SK-N-SH (cell line): Measurements from ENCODE around the gene KIZ. TPM values are rescaled to one million over a fixed set of nuclear protein-coding genes. Genes with fewer than 3 reads are reported as not detected.

Experiments
- CTCF ChIA-PET: fragments of 300-600, 350-600 bp; formaldehyde crosslinking; extraction: SDS; loops from one replicate; lab custom pipeline; 2021; lab: Yijun Ruan, JAX
- POLR2A ChIA-PET: fragments of 350-600 bp; sonication (Branson Sonifier 250); formaldehyde crosslinking; extraction: SDS; loops from one replicate; lab custom pipeline; 2020; ENCODE audit warnings: antibody characterized with exemption, inconsistent platforms; lab: Yijun Ruan, JAX
- DNase-seq: peaks from one replicate; pipeline ENCODE4 v3.0.0; 2012
- H2AFZ ChIP-seq: fragments of 200-600 bp; sonication (generic); 2 replicates; pipeline ENCODE4 v1.8.1; 2016; ENCODE audit warnings: antibody characterized with exemption, mild to moderate bottlenecking, low read depth
- H3F3A ChIP-seq: fragments of 200-600 bp; sonication (generic); replicated peaks from 2 replicates; pipeline ENCODE3; 2016; ENCODE audit warnings: antibody characterized with exemption, mild to moderate bottlenecking; ENCODE audit not compliant: insufficient read depth
- H3K27ac ChIP-seq, 2 experiments: fragments of 200-500 bp in 1 of 2; fragments of 200-600 bp in 1 of 2; sonication (Bioruptor generic) in 1 of 2; sonication (generic), shearing (Covaris generic) in 1 of 2; 2 replicates each; pipeline versions ENCODE4 v1.5.1 to v1.6.1; 2014 to 2016; ENCODE audit warnings: low read depth in 2 of 2, inconsistent platforms in 1 of 2, low read length in 1 of 2, mild to moderate bottlenecking in 1 of 2, mixed read lengths in 1 of 2
- H3K27me3 ChIP-seq: fragments of 200-600 bp; sonication (generic), shearing (Covaris generic); 2 replicates; pipeline ENCODE4 v1.6.1; 2016; ENCODE audit warnings: mixed run types; ENCODE audit not compliant: insufficient read depth
- H3K36me3 ChIP-seq, 2 experiments: fragments of 200-500 bp in 1 of 2; fragments of 200-600 bp in 1 of 2; sonication (Bioruptor generic) in 1 of 2; sonication (generic) in 1 of 2; replicated peaks in 1 of 2; 2 replicates each; pipeline versions ENCODE3 to v1.5.1; 2014 to 2016; ENCODE audit warnings: low read length in 1 of 2, mild to moderate bottlenecking in 1 of 2; ENCODE audit not compliant: insufficient read depth in 2 of 2, control insufficient read depth in 1 of 2
- H3K4me1 ChIP-seq, 2 experiments: fragments of 200-500 bp in 1 of 2; fragments of 200-600 bp in 1 of 2; sonication (Bioruptor generic) in 1 of 2; sonication (generic), shearing (Covaris generic) in 1 of 2; 2 replicates each; pipeline versions ENCODE4 v1.5.1 to v1.6.1; 2014 to 2016; ENCODE audit warnings: low read depth in 1 of 2, low read length in 1 of 2, mixed run types in 1 of 2; ENCODE audit not compliant: insufficient read depth in 2 of 2, control insufficient read depth in 1 of 2
- H3K4me2 ChIP-seq: fragments of 200-600 bp; sonication (generic), shearing (Covaris generic); 2 replicates; pipeline ENCODE4 v1.6.1; 2017; ENCODE audit warnings: mixed run types
- H3K4me3 ChIP-seq, 2 experiments: fragments of 200-500 bp in 1 of 2; fragments of 200-600 bp in 1 of 2; sonication (Bioruptor generic) in 1 of 2; sonication (generic), shearing (Covaris generic) in 1 of 2; 2 replicates each; pipeline versions ENCODE4 v1.5.1 to v1.8.1; 2014 to 2016; ENCODE audit warnings: low read depth in 2 of 2, inconsistent platforms in 1 of 2, low read length in 1 of 2, mild to moderate bottlenecking in 1 of 2, mixed read lengths in 1 of 2, moderate library complexity in 1 of 2
- H3K79me2 ChIP-seq: fragments of 200-600 bp; sonication (generic); 2 replicates; pipeline ENCODE4 v1.8.1; 2017; ENCODE audit warnings: mild to moderate bottlenecking; ENCODE audit not compliant: insufficient read depth
- H3K9ac ChIP-seq: fragments of 200-600 bp; sonication (generic); 2 replicates; pipeline ENCODE4 v1.6.1; 2017; ENCODE audit warnings: mixed run types
- H3K9me2 ChIP-seq: fragments of 200-600 bp; sonication (generic); 2 replicates; pipeline ENCODE4 v1.6.1; 2017; ENCODE audit warnings: mixed run types
- H3K9me3 ChIP-seq: fragments of 200-600 bp; sonication (generic); 2 replicates; pipeline ENCODE4 v1.6.1; 2017; ENCODE audit warnings: mixed run types, mild to moderate bottlenecking, moderate library complexity
- H4K20me1 ChIP-seq: fragments of 200-600 bp; sonication (generic); 2 replicates; pipeline ENCODE4 v1.6.1; 2017; ENCODE audit warnings: mild to moderate bottlenecking, mixed run types; ENCODE audit not compliant: insufficient read depth
- ELF1 ChIP-seq: IDR thresholded peaks from 2 replicates; pipeline ENCODE4 v1.4.0; 2012
- EP300 ChIP-seq, 2 experiments: IDR thresholded peaks; 2 replicates each; pipeline versions ENCODE4 v1.4.0 to v1.6.1; 2012; ENCODE audit warnings: borderline replicate concordance in 1 of 2, low read depth in 1 of 2, low read length in 1 of 2
- EZH2phosphoT487 ChIP-seq: fragments of 200-600 bp; sonication (generic); IDR thresholded peaks from 2 replicates; pipeline ENCODE4 v1.6.1; 2017; ENCODE audit warnings: low read depth, mixed run types, mild to moderate bottlenecking, antibody characterized with exemption, moderate library complexity, borderline replicate concordance
- FOSL2 ChIP-seq: IDR thresholded peaks from 2 replicates; pipeline ENCODE4 v1.4.0; 2012; ENCODE audit warnings: low read depth, mild to moderate bottlenecking, moderate library complexity, borderline replicate concordance
- FOXJ3 ChIP-seq: sonication (generic); formaldehyde crosslinking; IDR thresholded peaks from 2 replicates; pipeline ENCODE4 v1.5.1; 2020; ENCODE audit warnings: mild to moderate bottlenecking, missing genetic modification reagents
- GABPA ChIP-seq: IDR thresholded peaks from 2 replicates; pipeline ENCODE4 v1.4.0; 2012; ENCODE audit warnings: low read depth, mild to moderate bottlenecking
- MXI1 ChIP-seq: IDR thresholded peaks from 2 replicates; pipeline ENCODE4 v1.6.1; 2012; ENCODE audit warnings: mild to moderate bottlenecking, low read depth, low read length, improper control_type of control experiment
- NRF1 ChIP-seq: IDR thresholded peaks from 2 replicates; pipeline ENCODE4 v1.6.1; 2012; ENCODE audit warnings: low read depth, mild to moderate bottlenecking, low read length
- POLR2AphosphoS5 ChIP-seq: IDR thresholded peaks from 2 replicates; pipeline ENCODE4 v1.6.1; 2012; ENCODE audit warnings: low read depth, low read length
- REST ChIP-seq: IDR thresholded peaks from 2 replicates; pipeline ENCODE4 v1.6.1; 2012; ENCODE audit warnings: mild to moderate bottlenecking, low read depth, low read length, moderate library complexity
- SIN3A ChIP-seq: IDR thresholded peaks from 2 replicates; pipeline ENCODE4 v1.6.1; 2012; ENCODE audit warnings: low read depth, mild to moderate bottlenecking, low read length, moderate library complexity, borderline replicate concordance
- TAF1 ChIP-seq: IDR thresholded peaks from 2 replicates; pipeline ENCODE4 v1.6.1; 2012; ENCODE audit warnings: low read depth, mild to moderate bottlenecking, low read length, moderate library complexity, borderline replicate concordance
- TCF12 ChIP-seq: IDR thresholded peaks from 2 replicates; pipeline ENCODE4 v1.4.0; 2012
- YY1 ChIP-seq: IDR thresholded peaks from 2 replicates; pipeline ENCODE4 v1.4.0; 2012; ENCODE audit warnings: low read depth, mild to moderate bottlenecking
- WGBS: methylation state at CpG from one replicate; pipeline ENCODE4 v1.1.6; 2017; ENCODE audit warnings: low lambda C conversion rate; 5-methylcytosine and 5-hydroxymethylcytosine counted together
- polyA plus RNA-seq, 3 experiments: library from polyadenylated mRNA; depleted of rRNA; stranded (reverse); fragments of >200 nt; gene quantifications; 2 replicates each; pipeline ENCODE4 v1.2.3, GENCODE V29; 2012
- TF ChIP-seq, protein P1 (sequence below): IDR thresholded peaks from 2 replicates; pipeline ENCODE4 v1.4.0; 2012; ENCODE audit warnings: low read depth, borderline replicate concordance
- TF ChIP-seq, protein P2 (sequence below): IDR thresholded peaks from 2 replicates; pipeline ENCODE4 v1.4.0; 2012; ENCODE audit warnings: low read depth, borderline replicate concordance
- TF ChIP-seq, protein P3 (sequence below): IDR thresholded peaks from 2 replicates; pipeline ENCODE4 v1.4.0; 2012; ENCODE audit warnings: low read depth

The KIZ gene
- polyA plus RNA-seq, 1 of the 3 experiments (the other 2 are of a cell fraction): 3.9 TPM

GRCh38 chr20:21136015-21136732 lies 10.3 kb downstream of the KIZ start:
- 87% methylated on average over 8 of the region's 8 CpGs for WGBS
- no peak overlapping the region for H3K9ac ChIP-seq
- ChIA-PET POLR2A (no interaction called here), CTCF (interaction anchor here (0.9 to 1.7 kb wide), 2 partner anchors 10 to 48 kb away, joined by 3 to 11 read pairs; partner anchors contain the start of gene KIZ)
- H3K9me3 ChIP-seq: no peaks in the 10 kb centered on the region
- no peak overlapping the region for H2AFZ ChIP-seq
- H3K79me2 ChIP-seq: no peaks in the 10 kb centered on the region
- TF ChIP-seq POLR2AphosphoS5 (no peak), EP300 (IDR thresholded peaks at IDR 0.05; ENCODE audit: borderline replicate concordance in 1 of 2, low read depth in 1 of 2, low read length in 1 of 2) (no peak), TAF1 (no peak), SIN3A (no peak), EZH2phosphoT487 (no peak), MXI1 (no peak), FOXJ3 (CRISPR knock-in tag) (no peak), TCF12 (no peak), NRF1 (no peak), ELF1 (no peak), FOSL2 (no peak), GABPA (no peak), YY1 (no peak), REST (no peak)
- TF ChIP-seq, protein P1, sequence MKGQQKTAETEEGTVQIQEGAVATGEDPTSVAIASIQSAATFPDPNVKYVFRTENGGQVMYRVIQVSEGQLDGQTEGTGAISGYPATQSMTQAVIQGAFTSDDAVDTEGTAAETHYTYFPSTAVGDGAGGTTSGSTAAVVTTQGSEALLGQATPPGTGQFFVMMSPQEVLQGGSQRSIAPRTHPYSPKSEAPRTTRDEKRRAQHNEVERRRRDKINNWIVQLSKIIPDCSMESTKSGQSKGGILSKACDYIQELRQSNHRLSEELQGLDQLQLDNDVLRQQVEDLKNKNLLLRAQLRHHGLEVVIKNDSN: no peak
- TF ChIP-seq, protein P2, sequence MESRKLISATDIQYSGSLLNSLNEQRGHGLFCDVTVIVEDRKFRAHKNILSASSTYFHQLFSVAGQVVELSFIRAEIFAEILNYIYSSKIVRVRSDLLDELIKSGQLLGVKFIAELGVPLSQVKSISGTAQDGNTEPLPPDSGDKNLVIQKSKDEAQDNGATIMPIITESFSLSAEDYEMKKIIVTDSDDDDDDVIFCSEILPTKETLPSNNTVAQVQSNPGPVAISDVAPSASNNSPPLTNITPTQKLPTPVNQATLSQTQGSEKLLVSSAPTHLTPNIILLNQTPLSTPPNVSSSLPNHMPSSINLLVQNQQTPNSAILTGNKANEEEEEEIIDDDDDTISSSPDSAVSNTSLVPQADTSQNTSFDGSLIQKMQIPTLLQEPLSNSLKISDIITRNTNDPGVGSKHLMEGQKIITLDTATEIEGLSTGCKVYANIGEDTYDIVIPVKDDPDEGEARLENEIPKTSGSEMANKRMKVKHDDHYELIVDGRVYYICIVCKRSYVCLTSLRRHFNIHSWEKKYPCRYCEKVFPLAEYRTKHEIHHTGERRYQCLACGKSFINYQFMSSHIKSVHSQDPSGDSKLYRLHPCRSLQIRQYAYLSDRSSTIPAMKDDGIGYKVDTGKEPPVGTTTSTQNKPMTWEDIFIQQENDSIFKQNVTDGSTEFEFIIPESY: no peak
- TF ChIP-seq, protein P3, sequence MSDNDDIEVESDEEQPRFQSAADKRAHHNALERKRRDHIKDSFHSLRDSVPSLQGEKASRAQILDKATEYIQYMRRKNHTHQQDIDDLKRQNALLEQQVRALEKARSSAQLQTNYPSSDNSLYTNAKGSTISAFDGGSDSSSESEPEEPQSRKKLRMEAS: no peak
- no peak overlapping the region for H3K4me3 ChIP-seq
- no peaks in the 10 kb centered on the region for H4K20me1 ChIP-seq
- no peak overlapping the region for H3K4me2 ChIP-seq
- H3K27ac ChIP-seq: no peak overlapping the region
- no peaks in the 10 kb centered on the region; a peak in 1 of 4 replicates for H3K4me1 ChIP-seq
- no peak for DNase-seq
- no peaks in the 10 kb centered on the region for H3F3A ChIP-seq
- no peaks in the 10 kb centered on the region for H3K9me2 ChIP-seq
- no peaks in the 10 kb centered on the region for H3K36me3 ChIP-seq
- no peaks in the 10 kb centered on the region for H3K27me3 ChIP-seq
